SW480 (cell line): ENCODE data around the gene PPOX.

Experiments used
- DNase-seq: peaks from one replicate; pipeline ENCODE4 v3.0.0-alpha.2; 2016; ENCODE audit warnings: low spot score

PPOX gene

DNA sequence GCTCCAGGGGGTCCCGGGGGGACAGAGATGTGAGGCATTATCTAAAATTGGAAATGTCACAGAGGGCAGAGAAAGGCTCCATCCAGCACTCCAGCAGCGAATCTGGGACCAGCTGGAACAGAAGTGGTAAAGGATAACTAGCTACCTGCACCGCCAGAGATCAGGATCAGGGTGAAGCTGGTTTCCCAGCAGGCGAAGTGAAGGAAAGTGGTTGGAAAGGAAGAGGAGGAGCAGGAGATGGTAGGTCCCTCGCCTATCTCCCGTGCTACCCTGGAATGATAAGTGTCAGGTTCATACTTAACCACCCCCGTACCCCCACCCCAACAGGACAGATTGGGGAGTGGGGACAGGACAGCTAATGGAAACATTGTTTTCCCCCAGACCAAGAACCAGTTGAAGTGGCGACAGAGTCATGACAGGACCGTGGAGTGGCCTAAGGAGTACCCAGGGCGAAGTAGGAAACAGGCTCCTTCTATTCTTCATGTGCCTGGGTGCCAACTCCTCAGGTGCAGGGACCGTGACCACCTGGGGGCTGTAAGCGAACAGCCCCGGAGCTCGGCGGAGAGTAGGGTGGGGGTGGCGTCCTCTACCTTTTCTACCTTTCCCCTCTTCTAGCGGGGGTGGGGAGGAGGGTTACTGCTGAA lies 10.4 kb downstream of the PPOX start:
- no peak for DNase-seq

DNA sequence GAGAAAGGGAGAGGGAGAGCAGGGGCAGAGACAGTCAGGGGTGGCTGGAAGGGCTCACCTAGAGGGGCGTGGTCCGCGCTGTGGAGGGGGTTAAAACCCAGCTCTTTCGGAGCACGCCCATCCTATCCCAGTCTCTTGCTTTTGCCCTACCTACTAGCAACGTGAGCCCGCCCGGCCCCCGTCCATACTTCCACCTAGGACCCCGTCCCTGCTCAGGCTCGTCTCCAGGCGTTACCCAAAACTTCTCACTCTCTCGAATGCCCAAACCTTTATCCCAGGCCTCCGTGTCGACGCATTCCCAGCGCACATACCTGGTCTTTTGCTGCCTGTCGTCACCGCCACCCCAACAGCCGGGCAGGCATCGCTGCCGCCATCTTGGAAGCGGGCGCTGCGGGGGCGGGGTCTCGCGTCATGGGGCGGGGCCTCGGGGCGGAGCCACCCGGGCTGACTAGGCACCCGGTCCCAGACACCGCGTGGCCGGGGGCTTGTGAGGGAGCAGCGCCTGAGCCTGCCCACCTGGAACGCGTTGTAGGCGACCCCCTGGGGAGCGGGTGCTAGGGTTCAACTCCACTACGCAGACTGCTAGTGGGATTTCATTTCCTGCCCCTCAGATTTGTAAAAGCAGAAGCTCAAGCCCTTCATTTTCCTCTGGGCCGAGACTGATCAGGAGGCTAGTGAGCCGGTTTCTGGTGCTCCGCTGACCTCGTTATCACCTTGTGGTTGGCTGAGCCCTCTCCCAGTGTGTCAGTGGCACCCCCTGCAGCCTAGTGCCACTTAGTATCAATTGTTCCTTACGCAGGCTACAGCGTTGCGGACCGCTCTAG lies 11.1 kb downstream of the PPOX start, which contains the start of gene B4GALT3:
Gene B4GALT3, minus strand, starts transcription at position 396 of the 824 bp plus-strand sequence. CDS start 1,447 bp downstream, outside the sequence.
- DNase-seq: peak; percentile 92

DNA sequence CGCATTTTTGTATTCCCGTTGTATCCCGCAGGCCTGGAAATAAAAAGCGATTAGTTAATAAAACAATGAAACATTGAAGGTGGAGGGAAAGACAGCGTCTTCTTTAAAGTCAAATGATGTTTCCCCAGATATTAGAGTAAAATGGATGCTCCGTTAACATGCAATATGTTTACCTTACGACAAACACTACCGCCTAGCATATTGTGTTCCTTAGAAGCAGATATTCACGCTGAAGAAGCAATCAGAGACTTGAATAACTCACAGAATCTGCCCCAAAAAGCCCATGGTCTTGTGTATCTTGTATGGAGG lies 11.7 kb downstream of the PPOX start:
- DNase-seq: no peak

DNA sequence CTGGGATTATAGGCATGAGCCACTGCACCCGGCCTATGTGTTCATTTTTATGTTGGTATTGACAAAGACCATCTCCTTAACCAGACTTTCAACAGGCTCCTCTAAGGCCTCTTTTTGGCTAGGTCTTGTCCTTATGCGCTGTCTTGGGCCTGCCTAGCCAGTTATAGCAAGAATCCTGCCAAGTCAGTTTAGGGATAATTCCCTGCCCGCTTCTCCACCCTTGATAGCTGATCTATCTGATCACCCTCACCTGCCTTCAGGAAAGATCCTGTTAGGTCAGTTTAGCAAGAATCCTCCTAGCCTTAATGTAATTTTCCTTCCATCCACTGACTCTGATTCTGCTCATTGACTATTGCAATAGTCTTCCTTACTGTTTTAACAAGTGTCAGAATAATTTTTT lies 13.5 kb downstream of the PPOX start:
- no peak for DNase-seq

DNA sequence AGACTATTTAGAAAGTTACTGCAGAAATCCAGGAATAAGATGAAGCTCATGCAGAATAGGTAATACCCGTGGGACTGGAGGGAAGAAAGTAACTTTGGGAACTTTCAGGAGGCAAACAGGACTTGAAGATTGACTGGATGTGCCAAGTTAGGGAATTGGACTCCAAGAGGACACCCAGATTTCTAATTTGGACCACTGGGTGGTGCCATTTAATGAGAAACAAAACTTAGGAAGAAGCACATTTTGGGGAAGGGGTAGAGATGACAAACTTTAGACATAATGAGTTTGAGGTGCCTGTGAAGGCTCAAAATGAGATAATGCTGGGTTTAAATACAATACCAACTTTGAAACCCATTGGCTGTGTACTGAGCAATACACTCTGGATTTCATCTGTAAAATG lies 14.4 kb downstream of the PPOX start:
- no peak for DNase-seq

DNA sequence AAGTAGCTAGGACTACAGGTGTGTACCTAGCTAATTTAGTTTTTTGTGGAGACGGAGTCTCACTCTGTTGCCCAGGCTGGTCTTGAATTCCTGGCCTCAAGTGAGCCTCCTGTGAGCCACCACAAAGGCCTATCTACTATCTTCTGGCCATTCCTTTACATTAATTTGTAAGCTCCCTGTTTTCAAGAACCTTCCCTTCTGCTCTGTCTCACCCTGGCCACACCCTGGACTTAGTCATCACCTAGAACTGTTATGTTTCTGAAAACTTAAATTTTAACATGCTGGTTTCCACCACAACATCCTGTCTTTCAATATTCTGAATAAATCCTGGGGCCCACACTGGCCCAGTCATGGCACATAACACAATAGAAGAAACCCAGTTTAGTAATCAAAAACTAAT lies 16.0 kb downstream of the PPOX start:
- peak; percentile 40 for DNase-seq

DNA sequence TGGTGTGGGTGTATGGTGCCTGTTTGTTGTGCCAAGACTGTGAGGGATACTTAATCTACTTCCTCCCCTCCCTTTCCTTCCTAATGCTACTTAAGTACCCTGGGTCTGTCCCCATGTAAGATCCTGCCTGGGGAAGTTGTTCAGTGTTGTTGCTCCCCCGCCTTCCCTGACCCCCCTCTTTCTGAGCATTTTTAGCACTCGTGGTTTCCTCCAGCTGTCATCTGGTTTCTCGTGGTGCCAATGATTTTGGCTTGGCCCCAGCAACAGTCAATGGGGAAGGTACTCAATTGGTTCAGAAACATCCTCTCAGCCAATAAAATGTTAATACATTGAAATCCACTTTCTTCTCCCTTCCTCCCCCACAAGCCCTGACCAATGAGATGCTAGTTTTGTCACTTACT lies 19.1 kb downstream of the PPOX start:
- no peak for DNase-seq

DNA sequence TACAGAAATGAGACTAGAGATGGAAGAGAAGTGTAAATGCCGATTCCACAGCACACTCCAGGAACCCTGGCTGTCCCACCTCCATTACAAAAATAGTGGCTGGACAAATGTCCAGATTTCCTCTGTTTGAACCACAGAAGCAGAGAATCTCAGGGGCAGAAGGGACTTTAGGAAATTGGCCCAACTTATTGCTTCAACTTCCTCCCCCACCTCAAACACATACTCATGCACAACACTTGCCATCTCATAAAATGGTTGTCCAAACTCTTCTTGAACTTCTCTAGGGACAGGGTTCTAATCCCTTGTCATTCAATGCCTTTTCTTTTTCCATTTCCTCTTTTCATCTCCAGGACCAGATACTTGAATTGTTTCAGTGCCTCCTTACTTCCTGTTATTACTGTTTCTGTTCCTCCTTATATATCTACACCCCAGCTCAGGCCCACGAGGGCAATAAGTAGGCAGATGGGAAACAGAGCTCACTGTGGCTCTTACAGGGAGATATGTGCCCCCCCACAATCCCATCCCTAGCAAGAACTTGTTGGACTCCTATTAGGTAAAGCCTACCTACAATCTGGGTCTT lies 19.6 kb downstream of the PPOX start:
- DNase-seq: no peak

DNA sequence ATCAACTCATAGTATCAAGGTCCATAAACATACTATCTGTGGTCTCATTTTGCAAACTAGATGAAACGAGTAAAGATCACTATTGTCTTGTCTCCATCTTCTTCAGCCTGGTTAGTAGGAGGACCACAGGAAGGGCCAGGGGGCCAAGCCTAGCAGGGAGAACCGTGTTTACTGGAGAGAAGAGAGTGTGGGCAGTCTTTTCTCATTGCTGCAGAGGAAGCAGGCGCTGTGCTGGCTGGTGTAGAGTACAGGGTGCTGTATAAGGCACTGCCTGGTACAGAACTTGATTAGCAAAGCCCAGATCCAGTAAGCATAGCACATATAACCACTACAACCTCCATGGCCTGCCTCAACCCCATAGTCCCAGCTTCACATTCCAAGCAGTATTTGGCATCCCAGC lies 21.1 kb downstream of the PPOX start:
- DNase-seq: no peak

DNA sequence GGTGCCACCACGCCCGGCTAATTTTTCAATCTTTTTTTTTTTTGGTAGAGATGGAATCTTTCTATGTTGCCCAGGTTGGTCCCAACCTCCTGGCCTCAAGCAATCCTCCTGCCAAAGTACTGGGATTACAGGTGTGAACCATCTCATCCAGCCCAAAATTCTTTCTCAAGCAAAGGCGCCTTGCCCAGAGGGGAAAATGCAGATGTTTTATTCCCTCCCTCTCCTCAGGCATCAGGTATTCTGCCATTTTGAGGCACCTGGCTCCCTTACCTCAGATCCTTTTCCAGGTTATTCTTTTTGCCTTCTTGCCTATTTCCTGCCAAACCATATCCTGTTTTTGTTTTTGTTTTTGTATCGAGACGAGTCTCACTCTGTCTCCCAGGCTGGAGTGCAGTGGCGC lies 22.2 kb downstream of the PPOX start:
- no peak for DNase-seq

DNA sequence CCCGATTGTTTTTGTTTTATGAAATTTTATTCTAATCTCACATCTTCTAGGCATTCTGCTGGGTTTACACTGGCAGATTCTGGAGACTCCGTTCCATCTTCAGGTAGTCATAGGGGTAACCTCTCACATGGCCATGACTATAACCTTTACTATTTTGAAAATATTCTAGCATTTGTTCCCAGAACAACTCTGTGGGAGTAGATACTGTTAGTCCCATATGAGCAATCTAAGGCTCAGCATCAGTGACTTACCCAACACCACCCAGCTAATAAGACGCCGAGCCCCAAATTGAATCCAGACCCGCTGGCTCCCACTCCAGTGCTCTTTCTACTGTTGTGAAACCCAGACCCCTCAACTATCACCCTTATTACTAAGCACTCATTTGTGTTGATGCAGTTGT lies 22.8 kb downstream of the PPOX start:
- no peak for DNase-seq

DNA sequence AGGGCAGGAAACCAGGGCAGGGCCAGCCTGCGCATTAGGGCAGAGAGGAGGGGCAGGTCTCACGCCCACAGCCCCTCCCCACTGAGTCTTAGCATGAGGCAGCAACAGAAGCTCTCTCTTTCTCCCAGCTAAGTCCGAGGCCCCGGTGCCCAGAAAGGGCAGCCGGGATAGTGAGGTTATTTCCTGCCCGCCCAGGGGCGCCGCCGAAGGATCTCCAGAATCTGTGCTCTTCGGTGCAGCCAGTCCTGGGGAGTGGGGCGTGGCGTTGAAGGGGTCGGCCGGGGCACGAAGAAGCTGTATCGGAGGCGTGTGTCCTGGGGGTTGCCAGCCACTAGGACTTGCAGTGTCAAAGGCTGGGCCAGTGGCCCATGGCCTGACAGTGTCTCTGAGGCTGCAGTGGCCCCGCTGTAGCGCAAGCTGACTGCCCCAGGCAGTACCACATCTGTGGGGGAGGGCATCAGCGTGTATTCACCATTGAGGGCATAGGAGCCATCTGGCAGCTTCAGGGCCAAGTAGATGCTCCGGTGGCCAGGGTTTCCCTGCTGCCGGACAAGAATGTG lies 24.8 kb downstream of the PPOX start:
- no peak for DNase-seq

DNA sequence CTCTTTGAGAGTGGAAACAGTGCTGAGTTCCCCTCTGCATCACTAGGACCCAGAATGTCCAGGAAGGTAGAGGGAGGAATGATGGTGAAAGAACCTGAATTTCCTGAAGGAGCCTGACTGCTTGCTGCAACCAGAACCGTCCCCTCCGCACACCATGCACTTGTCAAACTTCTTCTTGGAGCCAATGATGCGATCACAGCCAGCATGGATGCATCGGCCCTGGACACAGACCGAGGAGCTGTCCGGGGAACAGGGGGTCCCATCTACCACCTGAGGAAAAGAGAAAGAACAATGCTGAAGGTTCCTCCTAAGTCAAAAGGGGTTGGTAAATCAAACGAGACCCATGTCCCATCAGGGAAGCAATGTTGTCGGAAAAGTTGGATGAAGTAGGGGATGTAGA lies 25.7 kb downstream of the PPOX start:
- no peak for DNase-seq

DNA sequence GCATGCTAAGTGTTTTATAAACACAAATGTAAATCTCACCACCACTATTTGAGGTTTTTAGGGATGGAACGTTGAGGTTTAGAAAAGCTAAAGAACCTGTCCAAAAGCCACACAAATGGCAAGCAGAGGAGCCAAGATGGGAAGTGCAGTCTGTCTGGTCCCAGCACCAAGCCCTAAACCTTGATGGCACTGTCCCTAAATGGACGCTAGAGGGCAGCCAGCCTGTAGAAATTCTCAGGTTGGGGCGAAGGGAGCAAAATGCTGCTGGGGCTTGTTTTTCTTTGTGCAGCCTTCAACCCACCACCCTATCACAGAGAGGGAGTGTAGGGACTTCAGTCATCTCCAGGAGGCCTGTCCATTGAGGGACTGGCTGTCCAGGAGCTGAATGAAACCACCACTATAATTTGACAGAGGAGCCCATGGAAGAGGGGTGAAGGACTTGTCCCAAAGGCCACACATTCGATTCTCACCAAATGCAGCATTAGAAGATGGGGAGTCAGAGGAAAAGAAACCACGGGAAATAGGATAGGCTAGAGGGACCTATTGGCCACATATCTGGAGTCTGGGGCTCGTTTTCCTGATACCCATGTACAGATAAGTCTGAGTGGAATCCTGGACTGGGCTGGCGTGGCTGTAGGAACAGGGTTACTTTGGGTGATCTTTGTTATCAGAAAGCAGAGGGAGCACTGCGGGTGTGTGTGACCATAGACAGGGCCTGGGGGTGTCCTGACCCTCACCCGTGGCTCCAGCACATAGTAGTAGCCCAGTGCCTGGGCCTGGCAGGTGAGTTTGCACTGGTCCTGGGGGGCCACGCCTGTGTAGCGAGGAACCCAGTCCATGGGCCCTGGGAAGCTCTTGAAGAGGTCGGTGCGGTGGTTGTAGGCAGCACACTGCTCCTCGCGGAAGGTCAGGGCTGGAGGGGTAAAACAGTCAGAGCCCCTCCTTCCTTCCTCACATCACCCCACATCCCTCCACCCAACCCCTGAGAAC lies 26.5 kb downstream of the PPOX start:
- peak; percentile 62 for DNase-seq

DNA sequence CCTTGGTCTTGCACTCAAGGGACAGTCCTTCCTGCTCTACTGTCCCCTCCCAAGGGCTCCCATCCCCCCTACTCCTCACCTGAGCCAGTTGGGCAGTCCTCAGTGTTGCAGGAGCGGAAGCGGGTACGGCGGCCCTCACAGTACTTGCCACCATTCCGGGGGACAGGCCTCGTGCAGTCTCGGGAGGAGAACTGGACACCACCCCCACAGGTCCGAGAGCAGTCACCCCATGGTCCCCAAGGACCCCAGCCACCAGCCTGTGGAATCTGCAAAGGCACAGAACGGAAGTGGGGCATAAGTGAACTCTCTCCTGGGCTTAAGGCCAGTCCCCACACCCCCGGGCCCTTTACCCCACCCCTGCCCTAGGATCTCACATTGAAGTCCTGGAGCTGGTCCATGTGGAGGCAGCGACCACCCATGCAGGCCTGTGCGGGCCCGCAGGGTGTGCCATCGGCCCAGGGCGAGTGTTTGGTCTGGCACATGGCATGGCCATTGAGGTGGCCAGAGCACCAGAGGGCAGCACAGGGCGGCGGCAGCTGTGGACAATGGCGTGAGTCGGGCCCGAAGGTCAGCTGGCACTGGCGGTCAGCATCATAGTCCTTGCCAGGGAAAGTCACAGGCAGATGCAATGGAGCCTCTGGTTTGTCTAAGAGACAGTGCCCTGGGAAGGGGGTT lies 27.5 kb downstream of the PPOX start:
- no peak for DNase-seq

DNA sequence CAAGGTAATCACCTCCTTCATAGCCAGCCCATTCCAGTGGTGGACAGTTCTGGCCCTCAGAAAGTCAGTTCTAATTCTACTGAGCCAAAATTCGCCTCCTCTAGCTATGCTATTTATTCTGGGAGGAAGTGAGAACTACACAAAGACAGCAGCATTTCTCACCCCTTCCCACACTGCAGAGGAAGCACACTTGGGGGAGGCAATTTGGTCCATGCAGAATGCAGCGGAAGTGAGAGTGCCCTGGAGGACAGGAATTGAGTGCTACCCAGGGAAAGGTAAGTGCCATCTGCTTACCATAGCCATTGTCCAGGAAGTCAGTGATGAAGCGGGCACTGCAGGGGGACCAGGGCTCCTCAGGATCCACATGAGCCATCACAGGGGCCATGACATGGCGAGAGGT lies 28.9 kb downstream of the PPOX start:
- DNase-seq: no peak

DNA sequence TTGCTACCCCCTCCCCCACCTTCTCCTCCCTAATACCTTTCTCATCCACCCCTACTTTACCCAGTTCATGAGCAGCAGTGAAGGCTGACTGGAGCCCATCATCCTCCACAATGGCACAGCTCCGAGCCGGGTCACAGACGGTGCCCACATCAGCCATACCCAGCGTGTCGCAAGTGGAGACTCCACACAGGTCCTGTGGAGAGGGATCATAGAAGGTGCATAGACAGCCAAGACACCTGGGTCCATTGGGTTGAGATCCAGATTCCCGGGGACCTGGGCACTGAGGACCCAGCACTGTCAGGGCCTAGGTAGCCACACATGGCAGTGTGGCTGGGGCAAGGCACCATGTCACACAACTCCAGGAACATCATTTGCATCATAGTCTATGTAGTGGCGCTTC lies 29.9 kb downstream of the PPOX start:
- no peak for DNase-seq

DNA sequence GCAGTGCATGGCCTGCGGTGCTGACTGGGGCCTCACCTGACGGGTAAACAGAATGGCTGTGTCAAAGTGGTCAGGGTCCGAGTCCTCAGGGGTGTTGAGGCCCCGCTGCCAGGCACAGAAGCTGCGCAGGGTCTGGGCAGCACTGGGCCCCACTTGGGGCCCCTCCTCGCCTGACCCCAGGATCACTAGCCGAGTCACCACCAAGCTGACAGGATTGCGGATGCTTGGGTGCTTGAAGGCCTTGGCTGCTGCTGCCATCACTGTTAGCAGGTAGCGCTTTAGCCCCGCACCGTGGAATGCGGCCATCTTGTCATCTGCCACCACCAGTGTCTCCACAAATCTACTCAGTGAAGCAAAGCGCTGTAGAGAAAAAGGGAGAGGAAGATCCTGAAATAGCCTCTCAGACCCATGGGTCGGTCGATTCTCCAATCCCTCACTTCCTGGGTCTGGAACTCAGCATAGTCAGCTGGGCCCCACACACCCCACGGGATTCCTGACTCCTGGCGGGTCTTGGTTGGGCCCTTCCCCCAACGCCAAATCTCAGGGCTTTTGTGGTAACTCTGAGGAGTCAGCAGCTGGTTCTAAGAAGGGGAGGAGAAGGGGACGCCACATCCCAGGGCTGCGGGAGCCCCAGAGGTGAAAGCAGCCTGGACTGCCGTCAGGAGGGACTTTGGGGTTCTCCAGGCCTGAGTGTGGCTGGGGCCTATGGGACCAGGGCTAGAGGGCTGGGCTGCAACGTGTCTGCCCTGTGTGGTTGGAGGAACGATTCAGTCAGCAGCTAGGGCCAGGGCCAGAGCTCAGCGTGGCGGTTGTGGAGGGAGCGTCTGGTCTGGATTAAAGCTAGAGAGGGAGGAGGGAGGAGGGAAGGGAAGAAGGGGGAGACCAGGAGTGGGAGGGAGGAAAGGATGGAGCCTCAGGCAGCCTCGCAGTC lies 30.6 kb downstream of the PPOX start:
- no peak for DNase-seq

DNA sequence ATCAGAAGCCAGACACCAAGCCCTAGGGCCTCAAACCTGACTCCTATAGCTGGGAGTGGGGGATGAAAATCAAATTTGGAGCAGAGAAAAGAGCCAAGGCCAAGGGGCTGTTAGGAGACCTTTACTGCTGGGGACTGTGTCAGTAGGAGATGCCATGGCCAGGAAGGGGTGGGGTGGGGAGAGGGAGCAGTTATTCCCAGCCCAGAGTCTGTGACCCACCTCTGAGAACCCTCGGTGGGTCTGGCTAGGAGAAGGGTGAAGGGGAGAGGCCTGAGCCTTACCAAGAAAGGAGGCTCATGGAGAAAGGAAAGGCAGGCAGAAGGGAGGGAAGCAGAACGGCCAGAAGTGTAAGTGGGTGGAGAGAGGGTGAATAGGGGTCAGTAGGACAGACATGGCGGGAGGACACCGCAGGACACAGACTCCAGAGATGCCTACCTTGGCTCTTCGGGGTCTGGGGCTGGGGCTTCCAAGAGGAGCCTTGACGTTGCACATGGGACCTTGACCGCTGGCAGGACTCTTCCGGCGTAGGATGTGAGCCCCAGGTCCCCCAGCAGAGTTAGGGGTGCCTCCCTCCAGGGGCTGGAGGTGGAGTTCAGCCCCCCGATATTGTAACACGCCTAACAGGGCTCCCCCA lies 31.5 kb downstream of the PPOX start:
- DNase-seq: no peak
